GM12864 (cell line): ENCODE measurements around the gene PTPN1.
A peak's percentile ranks its signal among the peaks of the same experiment; 100 is the strongest.

Experiments used
- DNase-seq: peaks from one replicate; pipeline ENCODE4 v3.0.0-alpha.2; 2011; ENCODE audit warnings: low read depth
- H3K4me3 ChIP-seq: 2 replicates; pipeline ENCODE4 v1.5.1; 2011; ENCODE audit warnings: mild to moderate bottlenecking, low read depth, low read length, control low read depth
- TF ChIP-seq, protein P1 (sequence below): IDR thresholded peaks from 2 replicates; pipeline ENCODE4 v1.5.1; 2011; ENCODE audit warnings: low read depth, mild to moderate bottlenecking, moderate library complexity, low read length, control low read depth, inconsistent platforms; ENCODE audit errors: missing control alignments

The PTPN1 gene

DNA sequence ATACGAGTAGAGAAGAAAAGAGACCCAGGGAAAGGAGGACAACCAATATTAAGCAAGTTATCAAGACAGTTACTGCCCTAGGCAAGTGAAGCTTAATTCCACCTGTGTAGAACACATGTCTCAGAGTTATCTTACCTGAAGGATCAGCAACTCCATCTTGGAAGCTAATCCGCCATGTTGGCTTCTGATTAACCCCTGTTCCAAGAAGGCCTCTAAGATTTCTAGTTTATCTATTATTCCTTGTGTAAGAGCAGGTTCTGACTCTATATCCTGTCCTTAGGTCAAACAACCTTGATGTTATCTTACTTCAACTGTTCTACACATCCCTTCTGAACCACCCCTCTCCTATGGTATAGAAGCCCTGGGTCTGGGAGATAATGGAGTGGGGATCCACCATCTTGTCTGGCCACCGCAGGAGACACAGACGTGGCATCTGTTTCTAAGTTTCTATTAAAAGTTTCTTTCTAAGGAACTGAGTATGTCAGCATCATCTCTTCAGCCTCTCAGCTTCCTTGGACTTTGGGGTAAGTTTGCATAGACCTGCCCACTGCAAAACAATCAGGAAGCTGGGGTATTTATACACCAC lies 27.7 kb upstream of the PTPN1 start:
- H3K4me3 ChIP-seq = no peak overlapping the region
- no peak for DNase-seq
- TF ChIP-seq, protein P1, sequence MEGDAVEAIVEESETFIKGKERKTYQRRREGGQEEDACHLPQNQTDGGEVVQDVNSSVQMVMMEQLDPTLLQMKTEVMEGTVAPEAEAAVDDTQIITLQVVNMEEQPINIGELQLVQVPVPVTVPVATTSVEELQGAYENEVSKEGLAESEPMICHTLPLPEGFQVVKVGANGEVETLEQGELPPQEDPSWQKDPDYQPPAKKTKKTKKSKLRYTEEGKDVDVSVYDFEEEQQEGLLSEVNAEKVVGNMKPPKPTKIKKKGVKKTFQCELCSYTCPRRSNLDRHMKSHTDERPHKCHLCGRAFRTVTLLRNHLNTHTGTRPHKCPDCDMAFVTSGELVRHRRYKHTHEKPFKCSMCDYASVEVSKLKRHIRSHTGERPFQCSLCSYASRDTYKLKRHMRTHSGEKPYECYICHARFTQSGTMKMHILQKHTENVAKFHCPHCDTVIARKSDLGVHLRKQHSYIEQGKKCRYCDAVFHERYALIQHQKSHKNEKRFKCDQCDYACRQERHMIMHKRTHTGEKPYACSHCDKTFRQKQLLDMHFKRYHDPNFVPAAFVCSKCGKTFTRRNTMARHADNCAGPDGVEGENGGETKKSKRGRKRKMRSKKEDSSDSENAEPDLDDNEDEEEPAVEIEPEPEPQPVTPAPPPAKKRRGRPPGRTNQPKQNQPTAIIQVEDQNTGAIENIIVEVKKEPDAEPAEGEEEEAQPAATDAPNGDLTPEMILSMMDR = no peak

DNA sequence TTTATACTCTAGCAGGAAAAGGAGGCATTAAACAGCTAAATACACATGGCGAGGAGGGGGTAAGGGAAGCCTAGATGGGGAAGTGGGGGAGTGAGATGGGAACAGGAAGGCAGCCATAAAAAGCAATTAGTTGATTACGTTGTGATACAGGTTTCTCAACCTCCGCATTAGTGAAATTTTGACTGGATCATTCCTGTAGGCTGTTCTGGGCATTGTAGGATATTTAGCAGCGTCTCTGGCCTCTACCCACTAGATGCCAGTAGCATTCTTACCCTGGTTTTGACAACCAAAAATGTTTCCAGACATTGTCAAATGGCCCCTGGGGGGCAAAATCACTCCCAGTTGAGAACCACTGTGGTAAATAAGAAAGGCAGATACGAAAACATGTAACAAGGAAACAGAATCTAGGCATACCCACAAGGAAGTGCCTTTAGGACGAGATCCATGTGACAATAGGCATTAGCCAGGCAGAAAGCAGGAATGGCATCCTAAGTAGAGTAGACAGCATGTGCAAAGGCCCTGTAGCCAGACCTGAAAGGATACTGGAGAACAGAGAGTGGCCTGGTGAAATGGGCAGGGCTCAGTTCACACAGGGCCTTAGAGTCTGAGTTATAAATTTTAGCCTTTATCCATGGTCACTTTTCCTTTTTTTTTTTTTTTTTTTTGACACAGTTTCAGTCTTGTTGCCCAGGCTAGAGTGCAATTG lies 25.8 kb upstream of the PTPN1 start:
- DNase-seq = no peak
- TF ChIP-seq, protein P1 = peak; percentile 33
- peak overlapping the region; percentile 50; the same call in 1 of the 2 replicates for H3K4me3 ChIP-seq

DNA sequence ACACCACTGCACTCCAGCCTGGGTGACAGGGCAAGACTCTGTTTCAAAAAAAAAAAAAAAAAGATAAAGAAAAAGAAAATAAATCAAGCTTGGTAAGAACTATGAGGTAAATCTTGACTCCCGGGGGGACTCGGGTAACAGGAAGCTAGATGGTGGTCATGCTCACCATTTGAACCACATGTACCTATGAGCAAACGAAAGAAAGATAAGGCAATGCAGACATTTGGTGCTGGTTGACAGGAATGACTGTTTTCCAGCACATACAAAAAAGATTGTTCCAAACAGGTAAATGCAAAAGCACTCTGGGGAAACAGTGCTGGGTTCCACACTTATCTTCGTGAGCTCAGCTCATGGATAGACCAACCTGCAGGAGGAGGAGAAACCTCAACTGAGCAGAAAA lies 22.8 kb upstream of the PTPN1 start:
- H3K4me3 ChIP-seq = no peak overlapping the region
- TF ChIP-seq, protein P1 = no peak
- no peak for DNase-seq

DNA sequence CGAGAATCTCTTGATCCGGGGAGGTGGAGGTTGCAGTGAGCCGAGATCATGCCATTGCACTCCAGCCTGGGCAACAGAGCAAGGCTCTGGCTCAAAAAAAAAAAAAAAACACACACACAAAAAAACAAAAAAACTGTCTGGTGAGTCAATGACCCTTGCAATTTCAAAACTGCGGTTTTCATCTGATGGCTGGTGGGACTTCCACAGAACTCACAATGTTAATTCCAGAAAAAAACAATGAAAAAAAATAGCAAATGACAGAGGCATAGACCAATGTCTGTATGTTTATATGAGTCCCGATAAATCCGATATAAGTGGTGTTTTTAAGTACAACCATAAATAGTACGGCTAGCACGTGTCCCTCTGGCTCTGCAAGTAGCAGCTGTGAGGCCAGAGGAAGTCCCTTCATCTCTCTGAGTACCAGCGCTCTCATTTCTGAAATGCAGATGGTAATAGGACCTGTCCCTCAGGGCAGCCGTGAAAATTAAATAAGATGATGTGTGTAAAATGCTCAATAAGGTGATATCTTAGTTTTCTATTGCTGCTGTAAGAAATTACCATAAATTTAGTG lies 21.9 kb upstream of the PTPN1 start:
- TF ChIP-seq, protein P1 = no peak

DNA sequence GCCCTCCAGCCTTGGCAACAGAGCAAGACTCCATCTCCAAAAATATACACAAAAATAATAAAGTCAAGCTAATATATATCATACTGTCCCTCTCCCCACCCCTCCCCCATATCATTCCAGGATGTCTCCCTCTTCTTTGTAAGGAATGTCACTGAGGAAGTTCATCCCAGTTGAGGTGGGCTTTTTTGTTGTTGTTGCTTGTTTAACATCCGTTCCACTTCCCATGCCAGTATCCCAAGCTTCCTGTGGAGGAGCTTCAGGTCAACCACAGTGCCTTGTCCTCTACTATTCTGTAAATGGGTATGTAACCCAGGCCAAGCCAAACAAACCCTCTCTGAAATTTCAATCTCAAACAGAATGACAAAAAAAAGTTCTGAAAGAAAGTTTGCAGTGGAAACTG lies 19.0 kb upstream of the PTPN1 start:
- TF ChIP-seq, protein P1 = no peak
- no peak overlapping the region for H3K4me3 ChIP-seq
- DNase-seq = no peak

More for the DNA sequence above, 21.9 kb upstream of the PTPN1 start:
- no peak for DNase-seq
- no peak overlapping the region for H3K4me3 ChIP-seq

DNA sequence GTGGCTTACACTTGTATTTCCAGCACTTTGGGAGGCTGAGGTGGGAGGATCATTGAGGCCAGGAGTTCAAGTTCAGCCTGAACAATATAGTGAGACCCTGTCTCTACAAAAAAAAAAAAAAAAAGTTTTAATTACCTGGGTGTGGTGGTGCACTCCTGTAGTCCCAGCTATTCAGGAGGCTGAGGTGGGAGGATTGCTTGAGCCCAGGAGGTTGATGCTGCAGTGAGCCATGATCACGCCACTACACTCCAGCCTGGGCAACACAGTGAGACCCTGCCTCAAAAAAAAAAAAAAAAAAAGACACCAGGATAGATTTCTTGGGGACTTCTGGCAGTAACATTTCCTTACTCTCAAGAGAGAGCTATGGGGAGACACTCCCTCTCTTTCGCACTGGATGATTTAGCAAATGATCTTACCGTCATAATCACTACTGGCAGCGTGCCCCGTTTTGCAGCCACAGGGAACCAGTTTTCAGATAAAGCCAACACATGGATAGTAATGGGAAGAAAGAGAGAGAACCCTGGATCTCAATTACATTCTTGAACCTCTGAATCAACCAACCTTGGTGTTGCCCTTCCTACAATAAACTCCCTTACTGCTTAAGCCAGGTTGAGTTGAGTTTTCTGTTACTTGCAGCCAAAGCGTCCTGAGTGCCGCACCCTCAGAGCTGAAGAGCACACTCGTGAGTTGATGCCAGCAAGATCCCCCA lies 18.1 kb upstream of the PTPN1 start:
- no peak for DNase-seq
- H3K4me3 ChIP-seq = no peak overlapping the region
- TF ChIP-seq, protein P1 = no peak
